NCI-H2171 (cell line): ENCODE data around the gene LRRTM4.

ENCODE experiments used
- DNase-seq: peaks from one replicate; lab custom pipeline; 2025; lab: John Stamatoyannopoulos, UW

The LRRTM4 gene

GRCh38 chr2:77521931-77522470 lies at the start of gene LRRTM4:
LRRTM4 (minus strand) TSS chr2:77522376.
- DNase-seq: no peak

GRCh38 chr2:77571545-77571944 lies 49.4 kb upstream of the LRRTM4 start:
- DNase-seq: no peak

- DNase-seq: no peak
Measured at GRCh38 chr2:77567723-77568122, 45.5 kb upstream of the LRRTM4 start.

GRCh38 chr2:77566582-77566981 lies 44.4 kb upstream of the LRRTM4 start:
- DNase-seq: no peak

GRCh38 chr2:77566131-77566530 lies 44.0 kb upstream of the LRRTM4 start:
- no peak for DNase-seq

GRCh38 chr2:77552956-77553355 lies 30.8 kb upstream of the LRRTM4 start:
- no peak for DNase-seq

GRCh38 chr2:77538031-77538430 lies 15.9 kb upstream of the LRRTM4 start:
- DNase-seq: no peak

- DNase-seq: no peak
Measured at GRCh38 chr2:77522888-77523287, 712 bp upstream of the LRRTM4 start.

- no peak for DNase-seq
Measured at GRCh38 chr2:77521548-77521891, 656 bp downstream of the LRRTM4 start.

GRCh38 chr2:77520641-77521547 lies 1.3 kb downstream of the LRRTM4 start:
- DNase-seq: no peak

GRCh38 chr2:77519888-77520506 lies 2.2 kb downstream of the LRRTM4 start:
- DNase-seq: no peak

GRCh38 chr2:77519164-77519887 lies 2.9 kb downstream of the LRRTM4 start:
- DNase-seq: no peak

- DNase-seq: no peak
Measured at GRCh38 chr2:77518311-77518710, 3.9 kb downstream of the LRRTM4 start.

GRCh38 chr2:77513191-77513590 lies 9.0 kb downstream of the LRRTM4 start:
- DNase-seq: no peak

GRCh38 chr2:77512507-77512906 lies 9.7 kb downstream of the LRRTM4 start:
- no peak for DNase-seq

- no peak for DNase-seq
Measured at GRCh38 chr2:77508511-77508910, 13.7 kb downstream of the LRRTM4 start.

- DNase-seq: no peak
Measured at GRCh38 chr2:77507657-77508056, 14.5 kb downstream of the LRRTM4 start.

- no peak for DNase-seq
Measured at GRCh38 chr2:77488141-77488540, 34.0 kb downstream of the LRRTM4 start.

GRCh38 chr2:77487074-77487803 lies 34.9 kb downstream of the LRRTM4 start:
- no peak for DNase-seq

GRCh38 chr2:77484026-77484425 lies 38.1 kb downstream of the LRRTM4 start:
- no peak for DNase-seq

- DNase-seq: no peak
Measured at GRCh38 chr2:77479895-77480294, 42.3 kb downstream of the LRRTM4 start.

GRCh38 chr2:77479395-77479794 lies 42.8 kb downstream of the LRRTM4 start:
- DNase-seq: no peak
